ENCODE data around the gene DUX4. TPM values are rescaled to one million over a fixed set of nuclear protein-coding genes. Genes with fewer than 3 reads are reported as not detected.
"Not testable (repeated sequence)": the region's sequence is repeated elsewhere in the genome, so short reads cannot be mapped to it uniquely, and the experiment has no call there.

The DUX4 gene
- total RNA-seq, 1 donor from 2014 or later = not detected

DNA sequence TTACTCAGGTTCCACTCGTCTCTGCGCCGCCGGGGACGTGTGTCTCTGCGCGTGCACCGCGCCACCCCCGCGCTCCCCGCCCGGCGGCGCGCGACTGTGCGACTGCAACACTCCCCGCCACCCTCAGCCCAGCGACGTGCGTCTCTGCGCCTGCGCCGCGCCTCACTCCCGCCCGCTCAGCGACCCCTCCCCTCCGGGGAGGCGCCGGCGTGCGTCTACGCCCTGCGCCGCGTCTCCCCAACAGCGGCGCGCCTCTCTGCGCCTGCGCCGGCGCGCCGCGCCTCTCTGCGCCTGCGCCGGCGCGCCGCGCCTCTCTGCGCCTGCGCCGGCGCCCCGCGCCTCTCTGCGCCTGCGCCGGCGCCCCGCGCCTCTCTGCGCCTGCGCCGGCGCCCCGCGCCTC lies 29.9 kb downstream of the DUX4 start:
- not testable (repeated sequence) for H3K4me2 ChIP-seq; H3K9me3 Mint-ChIP-seq; H3K27me3 ChIP-seq; H3K27ac Mint-ChIP-seq; H3K4me1 ChIP-seq; H3K4me3 ChIP-seq; H3K9me3 ChIP-seq (ENCODE audit: low read depth); H4K20me1 ChIP-seq (ENCODE audit: low read depth); H2AFZ ChIP-seq (replicated peaks); H3K27ac ChIP-seq; DNase-seq (ENCODE audit: low spot score); H3K36me3 ChIP-seq; H3K4me3 Mint-ChIP-seq; H3F3A ChIP-seq (ENCODE audit: low read depth); H3K27me3 Mint-ChIP-seq (ENCODE audit: insufficient read depth, low read depth); H3K9ac ChIP-seq; H3K4me1 Mint-ChIP-seq; H3K36me3 Mint-ChIP-seq; H3K79me2 ChIP-seq (ENCODE audit: low read depth)

Small RNAs within 50 kb of the gene (small RNA-seq; reads per million reads assigned to genes)
- not detected for gene AC215524.1

Other genes with a start within 250 kb of the DUX4 start
- gene FRG1, start 232.9 kb upstream of the DUX4 start, total RNA-seq (ENCODE audit: low replicate concordance) = 42.5 and 127 TPM in 2 replicates
- not detected in 2 replicates for gene FRG2, start 146.5 kb upstream of the DUX4 start, total RNA-seq (ENCODE audit: low replicate concordance)
- gene DBET, start 109.3 kb upstream of the DUX4 start, total RNA-seq (ENCODE audit: low replicate concordance) = not detected in 2 replicates